Hepatic stellate cell (primary cell): Measurements from ENCODE around the gene HBP1.
"Not testable (repeated sequence)": the region's sequence is repeated elsewhere in the genome, so short reads cannot be mapped to it uniquely, and the experiment has no call there.

Experiments
- DNase-seq: peaks from one replicate; pipeline ENCODE4 v3.0.0; 2011; ENCODE audit warnings: low spot score

The HBP1 gene

DNA sequence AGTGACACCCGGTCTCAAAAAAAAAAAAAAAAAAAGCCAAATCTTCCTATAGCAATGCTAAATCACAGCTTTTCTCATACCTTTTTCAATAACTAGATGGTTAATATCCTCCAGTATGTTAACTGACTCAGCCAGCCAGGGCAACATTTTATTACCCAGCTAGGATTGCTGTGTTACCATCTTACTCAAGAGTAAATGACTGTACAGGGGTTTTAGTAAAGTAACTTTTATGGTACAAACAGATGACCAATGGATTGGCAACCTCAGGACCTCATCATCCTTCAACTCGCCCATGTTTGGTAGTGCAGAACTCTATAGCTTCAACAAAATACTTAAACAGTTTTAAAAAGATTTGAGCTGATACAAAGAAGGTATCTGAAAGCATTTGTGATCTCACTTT lies 59.5 kb downstream of the HBP1 start:
- no peak for DNase-seq

DNA sequence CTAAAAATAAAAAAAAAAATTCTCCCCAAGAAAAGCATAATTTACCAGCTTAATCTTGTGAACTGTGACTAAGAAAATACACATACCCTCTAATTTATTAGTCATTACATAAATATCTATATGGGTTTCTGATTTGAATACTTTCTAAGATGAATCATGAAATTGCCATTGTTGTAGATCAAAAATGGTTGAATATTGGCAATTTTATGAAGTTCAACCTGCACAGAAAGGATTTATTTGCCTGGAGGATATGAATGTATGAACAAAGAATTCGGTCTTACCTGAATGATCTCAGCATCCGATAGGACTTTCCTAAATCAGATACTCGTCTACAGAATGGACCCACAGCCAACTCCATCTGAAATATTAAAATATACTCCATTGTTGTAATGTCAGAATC lies 61.5 kb downstream of the HBP1 start:
- DNase-seq: no peak

DNA sequence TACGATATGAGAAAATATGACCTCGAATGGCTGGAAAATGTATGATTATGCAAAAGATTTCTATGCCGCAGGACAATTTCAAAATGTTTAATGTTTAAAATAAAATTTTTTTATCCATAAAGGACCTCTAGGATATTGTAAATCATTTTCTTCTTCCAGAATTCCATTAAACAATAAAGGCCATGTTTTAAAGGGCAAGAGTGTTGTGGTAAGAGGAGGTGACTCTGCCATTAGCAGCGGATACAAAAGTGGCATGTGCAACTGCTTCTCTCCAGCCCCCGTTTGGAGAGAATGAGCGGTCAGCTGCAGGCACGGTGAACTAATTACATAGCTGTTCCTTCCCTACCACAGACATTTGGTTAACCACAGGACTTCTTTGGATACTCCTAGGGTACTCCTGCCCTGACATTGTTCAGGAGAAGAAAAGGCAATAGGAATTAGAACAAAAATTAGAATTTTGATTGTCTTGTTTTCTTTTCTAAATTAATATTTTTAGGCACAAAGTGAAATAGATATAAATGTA lies 63.8 kb downstream of the HBP1 start:
- DNase-seq: no peak

DNA sequence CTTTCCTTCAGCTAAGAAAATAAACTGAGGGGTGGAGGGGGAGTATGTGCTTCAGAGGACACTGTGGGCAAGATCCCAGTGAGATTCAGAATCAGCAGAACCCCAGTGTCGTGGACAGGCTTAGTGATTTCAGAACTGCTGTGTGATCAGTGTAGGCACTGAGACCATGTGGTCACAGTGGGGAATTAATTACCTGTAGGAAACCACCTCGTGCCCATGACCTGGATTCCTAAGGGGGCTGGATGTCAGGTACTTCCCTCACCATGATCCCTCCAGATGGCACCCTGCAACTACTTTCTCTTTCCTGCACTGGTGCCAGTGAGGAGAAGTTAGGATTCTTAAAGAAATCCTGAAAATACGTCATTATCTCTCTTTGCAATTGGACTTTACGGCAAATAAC lies 64.4 kb downstream of the HBP1 start:
- DNase-seq: no peak

DNA sequence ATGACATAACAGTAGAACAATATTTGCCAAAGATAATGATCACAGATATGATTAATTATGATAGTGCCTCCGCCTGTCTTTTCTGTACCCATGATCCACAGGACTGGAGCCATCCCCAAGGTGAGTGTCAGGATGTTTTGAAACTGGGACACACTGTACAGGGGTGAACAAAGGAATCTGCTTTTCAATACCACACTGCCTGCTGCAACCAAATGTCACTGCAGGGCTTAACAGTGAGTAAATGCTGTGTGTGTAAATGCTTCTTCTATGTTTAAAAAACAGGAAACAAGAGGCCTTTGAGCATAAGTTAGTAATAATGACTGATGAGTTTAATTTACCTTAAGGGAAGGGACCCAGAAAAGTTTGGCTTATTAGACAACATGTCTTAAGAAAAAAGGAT lies 65.2 kb downstream of the HBP1 start:
- DNase-seq: no peak

DNA sequence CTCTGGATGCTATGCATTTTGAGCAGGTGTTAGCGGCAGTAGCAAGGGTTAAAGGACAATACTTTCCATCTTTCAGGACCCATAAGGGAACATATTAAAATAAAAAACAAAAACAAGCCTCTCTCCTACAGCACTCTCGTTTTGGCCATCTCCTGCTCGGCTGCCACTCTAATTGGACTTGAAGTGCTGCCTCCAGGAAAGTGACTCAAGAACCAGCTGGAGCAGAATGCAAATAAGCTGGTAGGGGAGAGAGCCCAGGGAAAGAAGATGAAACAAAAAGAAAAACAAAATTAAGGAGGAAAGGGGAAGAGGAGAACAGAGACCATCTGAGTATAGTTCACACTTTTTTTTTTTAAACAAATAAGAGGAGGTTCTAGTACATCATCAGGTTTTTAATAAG lies 65.6 kb downstream of the HBP1 start:
- DNase-seq: no peak

DNA sequence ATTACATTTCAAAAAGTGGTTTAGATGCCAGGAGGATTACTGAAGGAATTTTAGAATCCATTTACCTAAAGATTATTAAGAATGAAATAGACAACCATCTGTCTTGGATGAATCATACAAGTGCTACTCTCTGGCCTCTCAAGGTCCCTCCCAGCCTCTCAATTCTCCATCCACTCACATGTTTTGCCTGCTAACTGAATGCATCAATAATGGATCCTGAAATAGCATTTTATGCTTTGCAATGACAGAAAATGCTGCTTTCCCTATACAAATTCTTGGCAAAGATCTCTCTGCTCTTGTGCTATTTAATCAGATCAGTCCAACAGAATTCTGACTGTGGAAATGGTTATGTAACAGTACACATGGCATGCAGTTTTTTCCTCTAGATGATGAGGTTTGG lies 68.1 kb downstream of the HBP1 start:
- DNase-seq: no peak

DNA sequence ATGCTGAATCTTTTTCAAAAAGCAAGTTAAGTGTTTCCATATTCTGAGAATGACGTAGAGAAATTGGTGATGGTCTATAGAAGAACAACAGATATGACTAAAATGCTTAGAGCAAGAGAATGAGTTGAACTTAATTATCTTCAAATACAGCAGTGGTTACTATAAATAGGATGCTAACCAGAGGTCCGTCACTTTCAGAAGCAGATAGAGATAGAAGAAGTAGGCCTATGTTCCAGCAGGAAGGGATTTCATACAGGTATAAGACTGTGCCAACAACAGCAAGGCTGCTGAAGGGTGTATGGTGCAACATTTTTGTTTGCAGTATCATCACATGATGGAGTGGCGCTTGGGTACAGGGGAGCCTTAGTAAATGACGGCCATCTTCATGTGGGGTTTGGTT lies 68.6 kb downstream of the HBP1 start:
- DNase-seq: no peak

DNA sequence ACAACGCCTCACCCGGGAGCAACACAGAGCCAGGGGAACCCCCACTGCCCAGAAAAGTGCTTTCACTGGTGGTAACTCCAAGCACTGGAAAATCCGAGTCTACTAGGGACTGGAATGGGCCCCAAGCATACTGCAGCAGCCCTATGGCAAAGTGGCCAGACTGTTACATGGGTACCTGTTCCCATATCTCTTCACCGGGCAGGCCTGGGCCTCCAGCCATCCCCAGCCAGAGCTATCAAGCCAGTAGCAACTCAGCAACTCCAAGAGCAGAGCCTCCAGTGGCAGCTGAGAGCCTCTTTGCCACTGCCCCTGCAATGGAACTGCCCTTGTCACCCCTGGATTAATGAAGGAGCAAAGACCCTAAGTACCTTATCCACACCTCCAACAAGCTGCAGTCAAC lies 73.5 kb downstream of the HBP1 start:
- no peak for DNase-seq

DNA sequence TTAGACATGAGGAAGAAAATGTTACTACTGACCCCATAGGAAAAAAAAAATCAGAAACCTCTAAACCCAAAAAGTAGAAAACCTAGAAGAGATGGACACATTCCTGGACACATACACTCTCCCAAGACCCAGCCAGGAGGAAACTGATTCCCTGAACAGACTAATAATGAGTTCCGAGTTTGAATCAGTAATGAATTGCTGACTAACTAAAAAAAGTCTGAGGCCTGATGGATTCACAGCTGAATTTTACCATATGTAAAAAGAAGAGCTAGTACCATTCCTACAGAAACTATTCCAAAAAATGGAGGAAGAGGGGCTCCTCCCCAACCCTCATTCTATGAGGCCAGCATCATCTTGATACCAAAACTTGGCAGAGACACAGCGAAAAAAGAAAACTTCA lies 75.8 kb downstream of the HBP1 start:
- no peak for DNase-seq

DNA sequence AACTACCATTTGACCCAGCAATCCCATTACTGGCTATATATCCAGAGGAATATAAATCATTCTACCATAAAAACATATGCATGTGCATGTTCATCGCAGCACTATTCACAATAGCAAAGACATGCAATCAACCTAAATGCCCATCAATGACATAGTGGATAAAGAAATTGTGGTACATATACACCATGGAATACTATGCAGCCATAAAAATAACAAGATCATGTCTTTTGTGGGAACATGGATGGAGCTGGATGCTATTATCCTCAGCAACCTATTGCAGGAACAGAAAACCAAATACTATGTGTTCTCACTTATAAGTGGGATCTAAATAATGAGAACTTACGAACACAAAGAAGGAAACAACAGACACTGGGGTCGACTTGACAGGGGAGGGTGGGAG lies 78.0 kb downstream of the HBP1 start:
- DNase-seq: not testable (repeated sequence)

DNA sequence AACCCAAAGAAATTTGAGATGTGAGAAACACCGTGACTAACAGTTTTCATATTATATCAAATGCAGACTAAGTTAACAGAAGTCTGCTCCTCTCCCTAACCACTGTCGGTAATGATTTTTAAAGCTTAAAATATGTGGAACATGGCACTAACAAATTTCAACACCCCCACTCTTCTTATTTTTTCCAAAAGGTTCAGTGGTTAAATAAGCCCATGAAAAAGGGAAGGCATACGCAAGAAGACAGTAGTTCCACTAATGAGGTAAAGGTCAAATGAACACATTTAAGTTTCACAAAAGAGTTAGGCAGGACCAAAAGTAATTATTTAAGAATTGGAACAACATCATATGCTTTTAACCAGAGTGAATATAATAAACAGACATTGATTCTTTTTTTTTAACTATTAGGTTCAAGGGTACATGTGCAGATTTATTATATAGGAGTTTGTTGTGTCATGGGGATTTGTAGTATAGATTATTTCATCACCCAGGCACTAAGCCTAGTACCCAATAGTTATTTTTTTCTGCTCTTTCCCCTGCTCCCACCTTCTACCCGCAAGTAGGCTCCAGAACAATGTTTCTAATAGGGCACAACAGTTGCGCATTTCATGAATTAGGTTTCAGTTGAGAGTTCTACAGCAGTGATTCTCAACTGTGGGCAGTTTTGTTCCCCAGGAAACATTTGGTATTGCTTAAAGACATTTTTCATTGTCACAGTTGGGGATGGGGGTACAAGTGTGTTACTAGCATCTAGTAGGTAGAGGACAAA lies 79.9 kb downstream of the HBP1 start:
- DNase-seq: no peak

DNA sequence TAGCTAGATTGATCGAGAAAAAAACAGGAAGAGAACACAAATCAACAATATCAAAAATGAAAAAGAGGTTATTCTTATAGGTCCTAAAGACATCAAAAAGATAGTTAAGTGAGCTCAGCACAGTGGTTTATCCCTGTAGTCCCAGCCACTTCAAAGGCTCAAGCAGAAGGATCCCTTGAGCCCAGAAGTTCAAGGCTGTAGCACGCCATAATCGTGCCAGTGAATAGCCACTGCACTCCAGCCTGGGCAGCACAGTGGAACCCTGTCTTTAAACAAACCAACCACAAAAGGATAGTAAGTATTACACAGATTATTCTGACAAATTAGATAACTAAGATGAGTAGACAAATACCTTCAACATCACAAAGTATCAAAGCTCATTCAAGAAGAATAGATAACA lies 83.2 kb downstream of the HBP1 start:
- no peak for DNase-seq
